Activated CD4-positive, alpha-beta T cell treated with anti-CD3 and anti-CD28 coated beads, Interleukin-2, amount 10 ng/mL, durations not matched to agents 7 days and 5 days (primary cell): Measurements from ENCODE around the gene SND1. TPM values are rescaled to one million over a fixed set of nuclear protein-coding genes. Genes with fewer than 3 reads are reported as not detected.
A peak's percentile ranks its signal among the peaks of the same experiment; 100 is the strongest.

Source experiments
- CTCF ChIA-PET: fragments of 350-600 bp; sonication (Branson Sonifier 250); formaldehyde crosslinking; loops from one replicate; lab custom pipeline; 2021; ENCODE audit warnings: antibody characterized with exemption; lab: Charles Lee
- POLR2A ChIA-PET: fragments of 350-600 bp; sonication (Branson Sonifier 250); formaldehyde crosslinking; loops from one replicate; lab custom pipeline; 2021; ENCODE audit warnings: antibody characterized with exemption; lab: Charles Lee
- DNase-seq: peaks from one replicate; pipeline ENCODE4 v3.0.0-alpha.2; 2020
- H3K27ac Mint-ChIP-seq: one replicate; pipeline ENCODE4 v1.8.0; 2021; ENCODE audit warnings: mild to moderate bottlenecking, moderate library complexity, mixed read lengths
- H3K27me3 Mint-ChIP-seq: one replicate; pipeline ENCODE4 v1.8.0; 2021; ENCODE audit warnings: mixed read lengths
- H3K36me3 Mint-ChIP-seq: one replicate; pipeline ENCODE4 v1.8.0; 2021; ENCODE audit warnings: low read depth, mixed read lengths
- H3K4me1 Mint-ChIP-seq: one replicate; pipeline ENCODE4 v1.8.0; 2021; ENCODE audit warnings: mixed read lengths
- H3K4me3 Mint-ChIP-seq: one replicate; pipeline ENCODE4 v1.8.0; 2021; ENCODE audit warnings: mild to moderate bottlenecking, moderate library complexity, mixed read lengths
- H3K9me3 Mint-ChIP-seq: one replicate; pipeline ENCODE4 v1.8.0; 2021; ENCODE audit warnings: mixed read lengths
- total RNA-seq, 2 experiments: library from RNA; stranded (reverse); gene quantifications; one replicate each; pipeline ENCODE4 v1.2.3, GENCODE V29; 2021

Gene SND1
- total RNA-seq, 2 experiments from 2014 or later: 141 to 163 TPM

DNA sequence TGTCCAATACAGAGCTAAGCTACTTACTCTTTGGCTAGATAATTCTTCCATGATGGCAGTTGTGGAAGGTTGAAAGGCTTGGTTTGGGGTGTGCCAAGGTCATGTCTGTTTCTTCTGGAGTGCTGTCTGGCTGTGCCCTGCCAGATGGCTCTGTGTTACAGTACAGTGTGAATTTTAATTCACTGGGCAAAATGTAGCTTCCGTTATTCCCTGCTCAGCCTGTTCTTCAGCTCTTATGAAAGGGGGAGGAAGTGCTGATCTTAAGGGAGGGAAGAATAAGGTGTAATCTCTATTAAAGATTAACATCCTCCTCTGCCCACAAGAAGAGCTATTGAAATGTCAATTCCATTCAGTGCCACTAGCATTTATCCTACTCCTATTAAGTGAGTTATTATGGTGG is 52.2 kb downstream of the SND1 start:
- DNase-seq: no peak
- H3K27me3 Mint-ChIP-seq: no peaks in the 10 kb centered on the region
- no peak overlapping the region for H3K27ac Mint-ChIP-seq
- H3K4me1 Mint-ChIP-seq: no peaks in the 10 kb centered on the region
- ChIA-PET POLR2A (no interaction called here), CTCF (interaction anchor here (0.7 kb wide), 1 partner anchor 505 kb away, joined by 4 read pairs; no protein-coding TSS in a partner anchor)
- peaks cover 50% of the 10 kb centered on the region for H3K36me3 Mint-ChIP-seq
- no peak overlapping the region for H3K4me3 Mint-ChIP-seq
- no peaks in the 10 kb centered on the region for H3K9me3 Mint-ChIP-seq

DNA sequence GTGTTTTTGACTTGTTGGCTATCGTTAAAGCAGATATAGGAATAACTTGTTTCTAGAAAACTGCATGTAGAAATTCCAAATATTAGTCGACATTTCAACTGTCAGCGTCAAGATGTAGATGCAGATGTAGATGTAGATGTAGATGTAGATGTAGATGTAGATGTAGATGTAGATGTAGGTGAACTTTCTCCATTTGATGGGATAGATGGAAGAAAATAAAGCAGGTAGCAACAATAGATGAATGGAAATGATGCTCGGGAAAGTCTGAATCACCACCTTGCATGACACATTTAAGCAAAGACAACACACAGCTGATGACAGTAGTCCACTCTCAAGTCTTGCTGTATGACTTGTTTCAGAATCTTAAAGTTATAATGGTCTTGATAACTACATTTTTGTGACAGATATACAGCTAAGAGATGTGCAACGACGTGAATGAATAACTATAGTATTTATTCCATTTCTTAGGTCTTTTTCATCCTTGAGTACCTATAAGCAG is 53.5 kb downstream of the SND1 start:
- Mint-ChIP-seq H3K27ac (no peak overlapping the region), H3K27me3 (no peaks in the 10 kb centered on the region), H3K4me1 (no peaks in the 10 kb centered on the region), H3K9me3 (no peaks in the 10 kb centered on the region), H3K4me3 (no peak overlapping the region), H3K36me3 (peaks cover 58% of the 10 kb centered on the region)
- CTCF ChIA-PET: interaction anchor here (3.3 kb wide), 1 partner anchor 504 kb away, joined by 19 read pairs; no protein-coding TSS in a partner anchor
- DNase-seq: no peak
- POLR2A ChIA-PET: no interaction called here

DNA sequence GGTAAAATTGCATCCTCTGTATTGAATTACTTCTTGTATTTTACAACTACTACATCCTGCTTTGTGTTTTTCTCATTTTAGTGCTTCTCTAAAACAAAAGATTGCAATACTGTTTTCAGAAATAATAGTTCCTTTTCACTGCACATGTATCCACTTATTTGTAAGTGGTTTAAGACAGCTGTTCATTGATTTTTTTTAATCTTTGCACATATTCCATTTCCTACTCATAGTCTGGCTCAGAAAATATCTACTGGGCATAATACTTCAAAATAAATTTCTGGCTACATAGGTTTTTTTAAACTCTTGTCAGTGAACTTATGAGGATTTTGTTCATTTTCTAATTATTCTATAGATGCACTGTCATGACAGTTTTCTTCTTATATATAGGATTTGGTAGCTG is 54.8 kb downstream of the SND1 start:
- H3K27ac Mint-ChIP-seq: no peak overlapping the region
- DNase-seq: no peak
- no peak overlapping the region for H3K4me3 Mint-ChIP-seq
- peaks cover 62% of the 10 kb centered on the region for H3K36me3 Mint-ChIP-seq
- ChIA-PET CTCF (interaction anchor here (1.4 to 3.3 kb wide), 3 partner anchors 11 to 503 kb away, joined by 3 to 19 read pairs (median 5); no protein-coding TSS in a partner anchor), POLR2A (no interaction called here)
- H3K4me1 Mint-ChIP-seq: no peaks in the 10 kb centered on the region
- no peaks in the 10 kb centered on the region for H3K27me3 Mint-ChIP-seq
- peaks cover 7% of the 10 kb centered on the region for H3K9me3 Mint-ChIP-seq

DNA sequence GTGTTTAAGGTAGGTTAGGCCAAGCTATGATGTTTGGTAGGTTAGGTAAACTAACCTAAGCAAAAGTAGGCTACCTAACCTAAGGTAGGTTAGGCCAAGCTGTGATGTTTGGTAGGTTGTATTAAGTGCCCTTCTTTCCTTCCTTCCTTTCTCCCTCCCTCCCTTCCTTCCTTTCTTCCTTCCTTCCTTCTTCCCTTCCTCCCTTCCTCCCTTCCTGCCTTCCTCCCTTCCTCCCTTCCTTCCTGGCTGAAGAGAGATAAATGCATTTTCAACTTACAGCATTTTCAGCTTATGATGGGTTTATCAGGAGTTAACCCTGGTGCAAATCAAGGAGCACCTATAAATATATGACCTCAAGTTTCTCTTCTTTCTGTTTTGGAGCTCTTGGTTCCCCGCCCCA is 56.2 kb downstream of the SND1 start:
- Mint-ChIP-seq H3K9me3 (peaks cover 8% of the 10 kb centered on the region), H3K27me3 (no peaks in the 10 kb centered on the region), H3K4me1 (no peaks in the 10 kb centered on the region), H3K36me3 (peaks cover 67% of the 10 kb centered on the region), H3K4me3 (no peak overlapping the region), H3K27ac (no peak overlapping the region)
- ChIA-PET POLR2A (no interaction called here), CTCF (interaction anchor here (0.8 to 3.3 kb wide), 8 partner anchors 11 to 501 kb away, joined by 3 to 19 read pairs (median 4); no protein-coding TSS in a partner anchor)
- no peak for DNase-seq

DNA sequence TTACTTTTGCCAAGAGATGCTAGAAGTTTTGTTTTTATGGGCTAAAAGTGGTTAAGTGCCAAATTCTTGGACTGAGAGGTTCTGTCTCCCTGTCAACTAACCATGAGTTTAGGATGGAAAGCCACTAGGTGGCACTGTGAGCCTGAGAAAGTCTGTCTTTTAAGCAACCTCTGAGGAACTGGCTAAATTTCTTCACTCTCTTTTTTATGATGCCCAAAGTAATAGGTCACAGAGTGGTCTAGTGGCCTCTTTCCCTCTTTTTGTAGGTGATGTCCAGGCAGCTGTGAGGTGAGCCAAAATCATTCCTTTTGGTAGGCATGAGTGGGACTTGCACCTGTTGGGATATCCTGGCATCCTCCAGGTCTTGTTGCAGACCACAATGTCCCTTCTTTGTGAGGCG is 56.8 kb downstream of the SND1 start:
- ChIA-PET POLR2A (no interaction called here), CTCF (interaction anchor here (0.8 to 3.3 kb wide), 7 partner anchors 9 to 501 kb away, joined by 3 to 19 read pairs (median 4); no protein-coding TSS in a partner anchor)
- peaks cover 8% of the 10 kb centered on the region for H3K9me3 Mint-ChIP-seq
- H3K36me3 Mint-ChIP-seq: peaks cover 67% of the 10 kb centered on the region
- DNase-seq: peak; percentile 86
- no peaks in the 10 kb centered on the region for H3K4me1 Mint-ChIP-seq
- H3K27ac Mint-ChIP-seq: no peak overlapping the region
- no peak overlapping the region for H3K4me3 Mint-ChIP-seq
- H3K27me3 Mint-ChIP-seq: no peaks in the 10 kb centered on the region

DNA sequence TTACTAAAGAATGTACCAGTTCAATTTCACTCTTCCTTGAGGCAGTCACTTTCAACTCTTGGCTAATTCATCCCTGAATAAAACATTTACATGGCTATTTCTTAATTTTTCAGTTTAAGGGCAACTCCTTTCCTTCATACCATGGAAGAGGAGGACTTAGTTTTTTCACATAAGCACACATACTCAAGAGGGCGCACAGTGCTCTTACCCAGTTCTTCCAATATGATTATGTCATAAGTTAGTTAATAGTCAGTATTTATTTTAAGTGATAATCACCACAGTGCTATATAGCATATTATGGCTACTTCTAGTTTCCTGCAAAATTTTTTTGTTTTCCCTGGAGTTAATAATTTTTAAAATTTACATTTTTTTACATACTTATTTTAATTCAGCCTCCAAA is 58.6 kb downstream of the SND1 start:
- ChIA-PET POLR2A (no interaction called here), CTCF (interaction anchor here (0.9 kb wide), 1 partner anchor 498 kb away, joined by 3 read pairs; no protein-coding TSS in a partner anchor)
- H3K9me3 Mint-ChIP-seq: peaks cover 8% of the 10 kb centered on the region
- H3K4me1 Mint-ChIP-seq: no peaks in the 10 kb centered on the region
- H3K27ac Mint-ChIP-seq: no peak overlapping the region
- H3K4me3 Mint-ChIP-seq: no peak overlapping the region
- no peak for DNase-seq
- H3K27me3 Mint-ChIP-seq: no peaks in the 10 kb centered on the region
- H3K36me3 Mint-ChIP-seq: peaks cover 68% of the 10 kb centered on the region

DNA sequence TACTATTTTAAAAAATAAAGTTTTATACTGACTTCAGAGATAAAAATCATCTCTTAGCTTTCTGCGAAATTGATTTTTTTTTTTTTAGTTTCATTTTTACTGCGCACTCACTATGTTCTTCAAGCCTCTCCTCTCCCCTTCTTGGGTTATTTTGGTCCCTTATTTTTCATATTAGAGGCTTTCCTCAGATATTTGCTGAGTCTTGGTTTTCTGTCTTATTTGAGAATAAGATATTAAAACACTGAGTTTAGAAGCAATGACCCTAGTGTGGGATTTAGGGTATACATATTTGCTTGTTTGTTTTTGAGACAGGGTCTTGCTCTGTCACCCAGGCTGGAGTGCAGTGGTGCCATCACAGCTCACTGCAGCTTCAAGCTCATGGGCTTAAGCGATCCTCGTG is 59.9 kb downstream of the SND1 start:
- ChIA-PET CTCF (interaction anchor here (1.4 kb wide), 1 partner anchor 498 kb away, joined by 4 read pairs; no protein-coding TSS in a partner anchor), POLR2A (no interaction called here)

DNA sequence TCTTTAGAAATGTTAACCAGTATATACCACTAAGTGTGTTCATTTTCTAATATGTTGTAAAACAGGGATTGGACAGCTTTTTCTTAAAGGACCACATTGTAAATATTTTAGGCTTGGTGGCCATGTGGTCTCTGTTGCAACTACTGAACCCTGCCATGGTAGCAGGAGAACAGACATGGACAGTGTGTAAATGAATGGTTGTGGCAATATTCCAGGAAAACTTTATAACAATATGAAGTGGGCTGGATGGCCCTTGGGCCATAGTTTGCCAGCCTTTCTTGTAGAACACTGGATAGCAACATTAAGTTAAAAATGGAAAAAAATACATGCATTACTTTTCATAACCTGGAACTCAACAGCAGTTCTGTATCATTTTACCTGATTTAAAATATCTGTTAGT is 61.0 kb downstream of the SND1 start:
- Mint-ChIP-seq H3K4me3 (no peak overlapping the region), H3K27me3 (no peaks in the 10 kb centered on the region), H3K9me3 (peaks cover 8% of the 10 kb centered on the region), H3K36me3 (peaks cover 70% of the 10 kb centered on the region), H3K27ac (no peak overlapping the region), H3K4me1 (peaks cover 3% of the 10 kb centered on the region)
- POLR2A ChIA-PET: no interaction called here
- DNase-seq: no peak
- CTCF ChIA-PET: interaction anchor here (1.4 kb wide), 1 partner anchor 497 kb away, joined by 4 read pairs; no protein-coding TSS in a partner anchor

More for the DNA sequence above, 59.9 kb downstream of the SND1 start:
- Mint-ChIP-seq H3K27ac (no peak overlapping the region), H3K36me3 (peaks cover 67% of the 10 kb centered on the region), H3K27me3 (no peaks in the 10 kb centered on the region), H3K4me3 (no peak overlapping the region), H3K4me1 (no peaks in the 10 kb centered on the region), H3K9me3 (peaks cover 8% of the 10 kb centered on the region)
- DNase-seq: no peak

DNA sequence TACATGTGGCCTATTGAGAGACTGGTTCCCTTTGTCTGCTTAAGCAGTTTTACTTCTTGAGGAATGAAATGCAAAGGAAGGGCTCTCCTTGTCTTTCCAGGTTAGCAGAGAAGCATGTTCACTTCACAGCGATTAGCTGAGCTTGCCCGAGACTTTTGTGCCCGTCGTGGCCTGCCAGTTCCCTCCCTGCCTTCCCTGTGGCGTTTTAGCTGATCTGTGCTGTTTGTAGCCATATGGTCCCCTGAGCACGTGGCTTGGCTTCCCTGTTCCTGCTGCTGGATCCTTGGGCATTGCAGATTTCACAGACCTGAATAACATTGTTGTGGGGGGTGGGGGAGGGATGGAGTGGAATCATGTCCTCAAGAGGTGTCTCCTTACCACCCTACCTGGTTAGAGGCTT is 61.8 kb downstream of the SND1 start:
- Mint-ChIP-seq H3K9me3 (peaks cover 8% of the 10 kb centered on the region), H3K4me3 (no peak overlapping the region), H3K36me3 (peaks cover 72% of the 10 kb centered on the region), H3K27ac (no peak overlapping the region), H3K4me1 (peaks cover 3% of the 10 kb centered on the region), H3K27me3 (no peaks in the 10 kb centered on the region)
- ChIA-PET CTCF (interaction anchor here (0.7 to 1.3 kb wide), 2 partner anchors 19 to 496 kb away, joined by 3 read pairs; no protein-coding TSS in a partner anchor), POLR2A (no interaction called here)
- DNase-seq: no peak

DNA sequence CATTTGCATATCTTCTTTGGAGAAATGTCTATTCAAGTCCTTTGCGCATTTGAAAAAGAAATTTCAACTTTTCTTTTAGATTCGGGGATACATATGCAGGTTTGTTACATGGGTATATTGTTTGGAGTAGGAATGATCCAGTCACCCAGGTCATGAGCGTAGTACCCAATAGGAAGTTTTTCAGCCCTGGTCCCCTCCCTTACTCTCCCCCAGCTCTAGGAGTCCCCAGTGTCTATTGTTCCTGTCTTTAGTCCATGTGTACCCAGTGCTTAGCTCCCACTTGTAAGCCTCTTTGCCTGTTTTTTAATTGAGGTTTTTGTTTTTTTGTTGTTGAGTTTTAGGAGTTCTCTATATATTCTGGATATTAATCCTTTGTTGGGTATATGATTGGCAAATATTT is 63.3 kb downstream of the SND1 start:
- Mint-ChIP-seq H3K27ac (no peak overlapping the region), H3K36me3 (peaks cover 64% of the 10 kb centered on the region), H3K4me1 (peaks cover 3% of the 10 kb centered on the region), H3K9me3 (peaks cover 8% of the 10 kb centered on the region), H3K4me3 (no peak overlapping the region), H3K27me3 (no peaks in the 10 kb centered on the region)
- ChIA-PET POLR2A (no interaction called here), CTCF (no interaction called here)
- DNase-seq: no peak

DNA sequence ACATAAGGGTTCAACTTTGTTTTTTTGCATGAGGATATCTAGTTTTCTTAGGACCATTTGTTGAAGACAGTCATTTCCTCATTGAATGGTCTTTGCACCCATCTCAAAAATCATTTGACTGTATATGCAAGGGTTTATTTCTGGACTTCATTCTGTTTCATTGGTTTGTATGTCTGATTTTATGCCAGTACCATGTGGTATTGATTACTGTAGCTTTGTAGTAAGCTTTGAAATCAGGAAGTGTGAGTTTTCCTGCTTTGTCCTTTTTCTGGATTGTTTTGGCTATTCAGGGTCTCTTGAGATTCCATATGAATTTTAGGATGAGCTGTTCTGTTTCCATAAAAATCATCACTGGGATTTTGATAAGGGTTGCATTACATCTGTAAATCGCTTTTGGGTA is 63.9 kb downstream of the SND1 start:
- CTCF ChIA-PET: no interaction called here

DNA sequence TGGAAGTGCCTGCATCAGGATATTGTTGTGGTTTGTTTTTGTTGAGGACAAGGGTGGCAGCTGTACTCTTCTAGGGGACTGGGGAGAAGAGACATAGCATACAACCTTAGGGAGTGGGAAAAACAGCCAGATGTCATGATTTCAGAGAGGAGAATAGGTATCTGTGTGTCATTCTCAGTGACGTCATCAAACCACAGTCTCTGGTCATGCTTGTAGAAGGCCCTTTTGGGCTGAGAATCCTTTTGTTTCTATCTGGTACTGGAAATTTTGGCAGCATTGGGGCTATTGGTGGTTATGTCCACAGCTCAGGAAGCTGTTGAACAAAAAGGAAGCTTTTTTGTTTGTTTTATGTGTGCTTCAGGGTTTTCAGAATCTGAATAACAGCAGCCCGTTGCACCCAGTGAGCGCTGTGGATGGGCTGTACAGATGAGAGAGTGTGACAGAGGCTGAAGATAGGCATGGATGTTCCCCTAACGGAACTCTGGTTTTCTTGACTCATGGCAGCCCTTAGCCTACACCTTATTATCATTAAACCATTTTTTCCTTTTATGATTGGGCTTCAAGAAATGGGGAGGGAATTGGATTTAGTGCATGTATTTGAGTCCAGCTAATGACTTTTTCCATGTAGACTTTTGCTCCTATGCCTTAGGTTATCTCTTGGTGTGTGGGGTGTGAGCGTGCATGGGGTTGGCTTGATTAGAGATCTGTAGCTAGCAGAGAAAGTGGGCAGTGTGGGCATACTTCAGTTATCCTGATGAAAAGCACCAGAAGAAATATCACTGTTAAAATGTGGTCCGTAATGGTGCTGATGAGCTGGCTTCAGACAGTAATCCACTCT is 65.7 kb downstream of the SND1 start:
- CTCF ChIA-PET: no interaction called here
- no peak for DNase-seq
- H3K27me3 Mint-ChIP-seq: no peaks in the 10 kb centered on the region
- POLR2A ChIA-PET: no interaction called here
- H3K4me3 Mint-ChIP-seq: no peak overlapping the region
- peaks cover 55% of the 10 kb centered on the region for H3K36me3 Mint-ChIP-seq
- no peaks in the 10 kb centered on the region for H3K9me3 Mint-ChIP-seq
- no peak overlapping the region for H3K27ac Mint-ChIP-seq
- H3K4me1 Mint-ChIP-seq: peaks cover 3% of the 10 kb centered on the region

More for the DNA sequence above, 63.9 kb downstream of the SND1 start:
- H3K36me3 Mint-ChIP-seq: peaks cover 62% of the 10 kb centered on the region
- H3K4me3 Mint-ChIP-seq: no peak overlapping the region
- H3K4me1 Mint-ChIP-seq: peaks cover 3% of the 10 kb centered on the region
- peaks cover 8% of the 10 kb centered on the region for H3K9me3 Mint-ChIP-seq
- POLR2A ChIA-PET: no interaction called here
- no peak overlapping the region for H3K27ac Mint-ChIP-seq
- no peaks in the 10 kb centered on the region for H3K27me3 Mint-ChIP-seq
- DNase-seq: no peak

DNA sequence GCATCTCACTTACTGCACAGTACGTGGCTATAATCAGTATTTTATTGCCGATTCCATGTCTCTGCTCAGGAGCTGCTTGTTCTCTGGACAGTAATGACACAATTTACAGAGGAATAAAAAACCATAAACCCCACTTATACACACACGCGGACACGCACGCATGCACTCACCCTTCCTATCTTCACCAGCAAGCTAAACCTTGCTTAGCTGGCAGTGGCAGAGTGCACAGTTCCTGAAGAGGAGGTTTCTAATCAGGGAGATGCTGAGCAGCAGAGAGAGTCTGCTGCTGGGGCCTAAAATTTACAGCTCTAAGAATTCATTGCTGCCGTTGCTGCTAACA is 66.3 kb downstream of the SND1 start:
- CTCF ChIA-PET: interaction anchor here (1.1 kb wide), 1 partner anchor 10 kb away, joined by 5 read pairs; no protein-coding TSS in a partner anchor

More for the DNA sequence above, 66.3 kb downstream of the SND1 start:
- H3K27me3 Mint-ChIP-seq: no peaks in the 10 kb centered on the region
- no peak overlapping the region for H3K4me3 Mint-ChIP-seq
- DNase-seq: no peak
- H3K27ac Mint-ChIP-seq: no peak overlapping the region
- H3K36me3 Mint-ChIP-seq: peaks cover 54% of the 10 kb centered on the region
- POLR2A ChIA-PET: no interaction called here
- H3K9me3 Mint-ChIP-seq: no peaks in the 10 kb centered on the region
- peaks cover 3% of the 10 kb centered on the region for H3K4me1 Mint-ChIP-seq
